H1 (cell line): ENCODE data around the gene LYSMD3. TPM values are rescaled to one million over a fixed set of nuclear protein-coding genes. Genes with fewer than 3 reads are reported as not detected.
A peak's percentile ranks its signal among the peaks of the same experiment; 100 is the strongest.

Source experiments
- CTCF ChIA-PET: fragments of 300-600 bp; sonication (Branson Sonifier 250); formaldehyde crosslinking; loops from one replicate; lab custom pipeline; 2021; ENCODE audit not compliant: partially characterized antibody; lab: Charles Lee
- POLR2A ChIA-PET: fragments of 300-600 bp; sonication (Branson Sonifier 250); formaldehyde crosslinking; loops from one replicate; lab custom pipeline; 2021; ENCODE audit warnings: inconsistent platforms; ENCODE audit not compliant: partially characterized antibody; lab: Charles Lee
- DNase-seq, 2 experiments: peaks; one replicate each; pipeline versions ENCODE4 v3.0.0 to v3.0.0-alpha.2; 2010 to 2022; ENCODE audit warnings: low spot score in 2 of 2, low read depth in 1 of 2, mixed read lengths in 1 of 2
- FAIRE-seq: peaks from 2 replicates; lab custom pipeline; 2011; peaks lifted over from hg19 to GRCh38; lab: Jason Lieb, UNC
- H2AFZ ChIP-seq: 2 replicates; pipeline ENCODE4 v1.8.1; 2012; ENCODE audit warnings: low read length, inconsistent platforms
- H2AK5ac ChIP-seq: 2 replicates; pipeline ENCODE4 v1.6.1; 2013; ENCODE audit warnings: low read depth, low read length
- H2BK120ac ChIP-seq: replicated peaks from 2 replicates; pipeline ENCODE3; 2013; ENCODE audit warnings: low read depth, low read length, inconsistent platforms
- H2BK12ac ChIP-seq: 2 replicates; pipeline ENCODE4 v1.6.1; 2013; ENCODE audit warnings: low read depth, low read length
- H2BK15ac ChIP-seq: 2 replicates; pipeline ENCODE4 v1.6.1; 2013; ENCODE audit warnings: low read length
- H2BK20ac ChIP-seq: 2 replicates; pipeline ENCODE4 v1.6.1; 2013; ENCODE audit warnings: low read length
- H2BK5ac ChIP-seq: 2 replicates; pipeline ENCODE4 v1.6.1; 2013; ENCODE audit warnings: low read depth, low read length
- H3K14ac ChIP-seq: 2 replicates; pipeline ENCODE4 v1.6.1; 2013; ENCODE audit warnings: inconsistent platforms; ENCODE audit not compliant: insufficient read length
- H3K18ac ChIP-seq: 2 replicates; pipeline ENCODE4 v1.6.1; 2013; ENCODE audit warnings: low read length; ENCODE audit errors: extremely low read depth
- H3K23ac ChIP-seq: 2 replicates; pipeline ENCODE4 v1.6.1; 2013; ENCODE audit warnings: inconsistent platforms; ENCODE audit not compliant: insufficient read length
- H3K23me2 ChIP-seq: 2 replicates; pipeline ENCODE4 v1.6.1; 2013; ENCODE audit warnings: low read depth, low read length
- H3K27ac ChIP-seq: 2 replicates; pipeline ENCODE4 v1.6.1; 2011; ENCODE audit warnings: low read depth, low read length, inconsistent platforms
- H3K27me3 ChIP-seq, 4 experiments: replicated peaks in 1 of 4; 1 replicate in 1 of 4; 2 replicates in 3 of 4; pipeline versions ENCODE4 v1.6.1 to v1.8.1; 2011 to 2013; ENCODE audit warnings: low read length in 3 of 4, mild to moderate bottlenecking in 3 of 4, inconsistent platforms in 2 of 4, mixed read lengths in 2 of 4, moderate library complexity in 1 of 4; ENCODE audit not compliant: control insufficient read depth in 3 of 4, insufficient read depth in 3 of 4; ENCODE audit errors: extremely low read depth in 1 of 4
- H3K36me3 ChIP-seq, 4 experiments: 2 replicates each; pipeline versions ENCODE4 v1.6.1 to v1.8.1; 2011 to 2013; ENCODE audit warnings: mild to moderate bottlenecking in 4 of 4, low read length in 3 of 4, moderate library complexity in 2 of 4, control low read depth in 1 of 4, inconsistent platforms in 1 of 4; ENCODE audit not compliant: insufficient read depth in 4 of 4, control insufficient read depth in 2 of 4
- H3K4ac ChIP-seq: replicated peaks from 2 replicates; pipeline ENCODE3; 2013; ENCODE audit warnings: low read length, low read depth, mixed read lengths, inconsistent platforms; ENCODE audit not compliant: insufficient read length
- H3K4me1 ChIP-seq, 4 experiments: replicated peaks in 1 of 4; 1 replicate in 1 of 4; 2 replicates in 3 of 4; pipeline versions ENCODE4 v1.6.1 to v1.8.1; 2011 to 2013; ENCODE audit warnings: low read length in 3 of 4, inconsistent platforms in 2 of 4, mixed read lengths in 1 of 4; ENCODE audit not compliant: insufficient read depth in 4 of 4, control insufficient read depth in 3 of 4
- H3K4me2 ChIP-seq, 2 experiments: 2 replicates each; pipeline versions ENCODE4 v1.6.1 to v1.8.1; 2011 to 2013; ENCODE audit warnings: low read depth in 2 of 2, low read length in 2 of 2, control low read depth in 1 of 2, inconsistent platforms in 1 of 2, mild to moderate bottlenecking in 1 of 2; ENCODE audit not compliant: insufficient read depth in 1 of 2
- H3K4me3 ChIP-seq, 4 experiments: fragments of 200-600, 300-600 bp in 1 of 4; sonication (generic), shearing (Covaris generic), sonication (Bioruptor Twin) in 1 of 4; 2 replicates each; pipeline versions ENCODE4 v1.5.1 to v1.8.1; 2011 to 2016; ENCODE audit warnings: low read length in 4 of 4, low read depth in 3 of 4, control low read depth in 2 of 4, inconsistent platforms in 2 of 4, mild to moderate bottlenecking in 2 of 4, mixed read lengths in 1 of 4, moderate library complexity in 1 of 4; ENCODE audit not compliant: insufficient read depth in 2 of 4; ENCODE audit errors: extremely low read depth in 1 of 4
- H3K56ac ChIP-seq: replicated peaks from 2 replicates; pipeline ENCODE3; 2013; ENCODE audit warnings: low read depth, mild to moderate bottlenecking, mixed read lengths, low read length, inconsistent platforms; ENCODE audit not compliant: insufficient read length
- H3K79me1 ChIP-seq: 2 replicates; pipeline ENCODE4 v1.6.1; 2013; ENCODE audit warnings: low read depth, low read length, control low read depth
- H3K79me2 ChIP-seq, 2 experiments: 2 replicates each; pipeline versions ENCODE4 v1.6.1 to v1.8.1; 2012 to 2013; ENCODE audit warnings: low read length in 2 of 2, mild to moderate bottlenecking in 2 of 2, inconsistent platforms in 1 of 2; ENCODE audit not compliant: insufficient read depth in 2 of 2, control insufficient read depth in 1 of 2
- H3K9ac ChIP-seq, 4 experiments: replicated peaks in 1 of 4; 1 replicate in 1 of 4; 2 replicates in 3 of 4; pipeline versions ENCODE4 v1.6.1 to v1.8.1; 2011 to 2013; ENCODE audit warnings: low read depth in 3 of 4, low read length in 3 of 4, control low read depth in 2 of 4, mild to moderate bottlenecking in 2 of 4, moderate library complexity in 2 of 4, inconsistent platforms in 1 of 4; ENCODE audit errors: extremely low read depth in 1 of 4
- H3K9me3 ChIP-seq, 2 experiments: 2 replicates each; pipeline versions ENCODE4 v1.6.1 to v1.8.1; 2012 to 2013; ENCODE audit warnings: mild to moderate bottlenecking in 2 of 2, moderate library complexity in 2 of 2, control low read depth in 1 of 2, inconsistent platforms in 1 of 2, low read depth in 1 of 2, low read length in 1 of 2, mixed read lengths in 1 of 2; ENCODE audit not compliant: insufficient read depth in 2 of 2
- H4K20me1 ChIP-seq, 2 experiments: replicated peaks in 1 of 2; 2 replicates each; pipeline versions ENCODE3 to v1.8.1; 2011 to 2013; ENCODE audit warnings: inconsistent platforms in 2 of 2, low read length in 2 of 2, mild to moderate bottlenecking in 1 of 2; ENCODE audit not compliant: insufficient read depth in 2 of 2, control insufficient read depth in 1 of 2
- H4K5ac ChIP-seq: 2 replicates; pipeline ENCODE4 v1.6.1; 2013; ENCODE audit warnings: low read length, low read depth, mixed read lengths, inconsistent platforms; ENCODE audit not compliant: insufficient read length
- H4K8ac ChIP-seq: 2 replicates; pipeline ENCODE4 v1.8.0; 2013; ENCODE audit warnings: mild to moderate bottlenecking, moderate library complexity, low read length, inconsistent platforms; ENCODE audit not compliant: insufficient read depth; ENCODE audit errors: extremely low read depth
- H4K91ac ChIP-seq: replicated peaks from 2 replicates; pipeline ENCODE3; 2013; ENCODE audit warnings: low read length, mixed read lengths, inconsistent platforms; ENCODE audit not compliant: insufficient read length
- CBX5 ChIP-seq: fragments of 300-800, 300-1000 bp; sonication (generic); IDR thresholded peaks from 2 replicates; pipeline ENCODE4 v1.7.1; 2016; ENCODE audit warnings: antibody characterized with exemption, low read length, low read depth
- CEBPB ChIP-seq: IDR thresholded peaks from 2 replicates; pipeline ENCODE4 v1.6.1; 2012; ENCODE audit warnings: low read depth, low read length
- CREB1 ChIP-seq: IDR thresholded peaks from 2 replicates; pipeline ENCODE4 v1.6.1; 2012; ENCODE audit warnings: inconsistent platforms
- E2F6 ChIP-seq: IDR thresholded peaks from 2 replicates; pipeline ENCODE4 v1.6.1; 2012; ENCODE audit warnings: inconsistent platforms
- HDAC6 ChIP-seq: IDR thresholded peaks from one replicate; pipeline ENCODE4 v1.7.1; 2012; ENCODE audit warnings: low read depth, mild to moderate bottlenecking, inconsistent platforms, low read length, moderate library complexity
- JUN ChIP-seq: IDR thresholded peaks from 2 replicates; pipeline ENCODE4 v1.6.1; 2011; ENCODE audit warnings: low read depth, mild to moderate bottlenecking, improper control_type of control experiment, low read length
- PHF8 ChIP-seq: fragments of 200-600 bp; sonication (generic); conservative IDR thresholded peaks from 2 replicates; pipeline ENCODE4 v1.7.1; 2012; ENCODE audit warnings: low read depth, mild to moderate bottlenecking, inconsistent platforms, low read length, moderate library complexity
- WGBS, 2 experiments: shearing (Covaris generic) in 1 of 2; methylation state at CpG; one replicate each; pipeline versions ENCODE4 v1.1.6 to v1.1.7; 2013 to 2015; ENCODE audit warnings: low lambda C conversion rate in 2 of 2, mixed read lengths in 2 of 2, inconsistent platforms in 1 of 2, low coverage in 1 of 2, missing lambda C conversion rate in 1 of 2; ENCODE audit not compliant: insufficient replicate concordance in 2 of 2, insufficient coverage in 1 of 2, insufficient read length in 1 of 2; ENCODE audit errors: extremely low coverage in 1 of 2, missing lambda C conversion rate in 1 of 2; 5-methylcytosine and 5-hydroxymethylcytosine counted together
- polyA plus RNA-seq, 7 experiments: library from polyadenylated mRNA; depleted of rRNA in 3 of 7; stranded (reverse) in 5 of 7; unstranded in 2 of 7; fragments of >200 nt in 5 of 7; fragments of 200-250 nt in 2 of 7; gene quantifications; 1 replicate in 5 of 7; 2 replicates in 1 of 7; 4 replicates in 1 of 7; pipeline versions ENCODE4 v1.2.1 to v1.2.3, GENCODE V29; 2011 to 2013; ENCODE audit warnings: missing spikeins in 2 of 7, mixed read lengths in 2 of 7
- total RNA-seq: library from RNA; stranded (reverse); fragmentation: NEBNext Ultra II Directional; extraction: Animal tissue kit (Norgen Biotek cat#: 25700); gene quantifications from 2 replicates; pipeline ENCODE4 v1.2.1, GENCODE V29; 2021

Gene LYSMD3
- total and polyA plus RNA-seq, 2 of the 8 experiments (the other 6 are each of a cell fraction or from before 2014, with no cell fraction given): 3.7 to 14.9 TPM

DNA sequence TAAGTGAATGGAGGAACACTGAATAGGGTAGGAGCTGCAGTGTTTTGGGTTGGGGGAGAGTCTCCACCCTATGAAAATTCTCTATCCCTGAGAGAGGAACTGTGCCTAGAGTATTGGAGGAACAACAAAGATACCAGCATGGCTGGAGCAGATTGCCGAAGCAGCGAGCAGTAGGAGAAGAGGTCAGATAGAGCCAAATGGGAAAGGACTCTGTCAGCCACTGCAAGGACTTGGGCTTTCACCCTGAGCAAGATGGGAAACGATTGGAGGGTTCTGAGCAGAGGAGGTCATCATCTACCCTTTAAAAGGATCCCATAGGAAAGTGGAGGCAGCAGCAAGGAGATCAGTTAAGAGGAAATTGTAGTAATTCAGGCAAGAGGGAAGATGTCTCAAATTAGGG is 4.4 kb upstream of the LYSMD3 start:
- Histone ChIP-seq H3K36me3 (no peaks in the 10 kb centered on the region), H2BK15ac (no peak overlapping the region), H2BK20ac (no peak overlapping the region), H3K9ac (no peak overlapping the region), H3K4me3 (no peak overlapping the region), H2AFZ (peak overlapping the region; percentile 81), H2AK5ac (no peak overlapping the region), H3K56ac (no peak overlapping the region), H4K20me1 (no peaks in the 10 kb centered on the region), H2BK12ac (no peak overlapping the region), H3K27ac (no peak overlapping the region), H3K27me3 (no peaks in the 10 kb centered on the region), H3K14ac (no peak overlapping the region), H3K79me2 (peaks cover 0 to 3% of the 10 kb centered on the region in 2 experiments; a peak in 2 of 4 replicates), H4K5ac (no peak overlapping the region), H4K91ac (no peak overlapping the region), H3K79me1 (peaks cover 4% of the 10 kb centered on the region), H3K4me1 (peaks cover 0 to 5% (median 2%) of the 10 kb centered on the region in 4 experiments; a peak in 2 of 7 replicates), H2BK120ac (no peak overlapping the region), H4K8ac (no peak overlapping the region), H3K23ac (no peak overlapping the region), H3K9me3 (no peaks in the 10 kb centered on the region), H3K4me2 (no peak overlapping the region), H3K18ac (no peak overlapping the region), H2BK5ac (no peak overlapping the region), H3K23me2 (peaks cover 6% of the 10 kb centered on the region; the same call in 1 of the 2 replicates), H3K4ac (no peak overlapping the region)
- no peak for TF ChIP-seq CBX5
- TF ChIP-seq CEBPB: no peak
- TF ChIP-seq JUN: no peak
- TF ChIP-seq E2F6: no peak
- TF ChIP-seq HDAC6: no peak
- no peak for TF ChIP-seq CREB1
- TF ChIP-seq PHF8: no peak
- DNase-seq (no peak), FAIRE-seq (no peak)
- 88% methylated on average over 3 of the region's 3 CpGs; no CpG with 5 or more reads in 1 of the 2 experiments for WGBS, 2 experiments
- ChIA-PET POLR2A (no interaction called here), CTCF (interaction anchor here (0.6 to 1.4 kb wide), 2 partner anchors 93 to 103 kb away, joined by 3 to 4 read pairs; no protein-coding TSS in a partner anchor)
